Upper lobe of left lung (tissue), 4 donors: Measurements from ENCODE around the gene EXOC3L4.

Experiments used
- EP300 ChIP-seq, 4 donors: sonication (generic); formaldehyde crosslinking; IDR thresholded peaks; one replicate each; pipeline ENCODE4 v1.5.1; 2017; ENCODE audit warnings: antibody characterized with exemption in 4 of 4, control low read depth in 2 of 4
- POLR2A ChIP-seq, 4 donors: fragments of 450-650 bp; IDR thresholded peaks; one replicate each; pipeline ENCODE4 v1.5.1; 2016 to 2017; ENCODE audit warnings: antibody characterized with exemption in 4 of 4, mild to moderate bottlenecking in 2 of 4
- POLR2AphosphoS5 ChIP-seq, 2 donors: sonication (generic); formaldehyde crosslinking; IDR thresholded peaks; one replicate each; pipeline ENCODE4 v1.5.1; 2017; ENCODE audit warnings: antibody characterized with exemption in 2 of 2
- TF ChIP-seq, protein P1 (sequence below), 6 experiments: fragments of 450-650 bp in 4 of 6; fragments of 200-600 bp in 2 of 6; sonication (generic) in 2 of 6; IDR thresholded peaks; one replicate each; pipeline ENCODE4 v1.5.1; 2016 to 2019; ENCODE audit warnings: antibody characterized with exemption in 6 of 6

DNA sequence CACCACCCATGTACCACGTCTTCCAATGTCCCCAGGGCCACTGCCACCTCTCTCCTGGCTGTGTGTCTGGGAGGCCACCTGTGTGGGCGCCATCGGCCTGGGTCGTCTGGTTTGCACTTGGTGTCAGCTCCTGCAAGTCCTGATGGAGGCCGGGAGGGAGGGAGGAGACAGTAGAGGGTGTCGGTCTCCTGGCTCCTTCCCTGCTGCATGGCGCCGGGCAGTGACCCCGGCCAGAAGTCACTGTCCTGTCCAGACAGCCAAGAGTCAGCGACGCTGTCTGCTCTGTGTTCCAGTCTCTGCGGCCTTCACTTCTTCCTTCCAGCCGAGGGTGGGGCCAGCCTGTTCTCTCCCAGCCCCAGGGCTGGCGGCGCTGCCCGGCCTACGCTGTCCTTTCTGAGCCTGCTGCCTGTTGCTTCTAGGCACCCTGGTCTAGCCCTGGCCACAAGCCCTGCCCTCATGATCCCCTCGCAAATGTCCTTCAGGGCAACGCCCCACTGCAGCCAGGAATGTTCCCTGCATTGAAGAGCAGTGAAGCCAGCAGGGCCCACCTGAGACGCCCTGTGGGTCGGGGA lies 23.5 kb upstream of the EXOC3L4 start:
- TF ChIP-seq POLR2AphosphoS5 (IDR thresholded peaks at IDR 0.05) (no peak), EP300 (IDR thresholded peaks at IDR 0.05) (no peak), POLR2A (IDR thresholded peaks at IDR 0.05) (peak in 1 of 4 donors; percentile 13)
- TF ChIP-seq, protein P1, sequence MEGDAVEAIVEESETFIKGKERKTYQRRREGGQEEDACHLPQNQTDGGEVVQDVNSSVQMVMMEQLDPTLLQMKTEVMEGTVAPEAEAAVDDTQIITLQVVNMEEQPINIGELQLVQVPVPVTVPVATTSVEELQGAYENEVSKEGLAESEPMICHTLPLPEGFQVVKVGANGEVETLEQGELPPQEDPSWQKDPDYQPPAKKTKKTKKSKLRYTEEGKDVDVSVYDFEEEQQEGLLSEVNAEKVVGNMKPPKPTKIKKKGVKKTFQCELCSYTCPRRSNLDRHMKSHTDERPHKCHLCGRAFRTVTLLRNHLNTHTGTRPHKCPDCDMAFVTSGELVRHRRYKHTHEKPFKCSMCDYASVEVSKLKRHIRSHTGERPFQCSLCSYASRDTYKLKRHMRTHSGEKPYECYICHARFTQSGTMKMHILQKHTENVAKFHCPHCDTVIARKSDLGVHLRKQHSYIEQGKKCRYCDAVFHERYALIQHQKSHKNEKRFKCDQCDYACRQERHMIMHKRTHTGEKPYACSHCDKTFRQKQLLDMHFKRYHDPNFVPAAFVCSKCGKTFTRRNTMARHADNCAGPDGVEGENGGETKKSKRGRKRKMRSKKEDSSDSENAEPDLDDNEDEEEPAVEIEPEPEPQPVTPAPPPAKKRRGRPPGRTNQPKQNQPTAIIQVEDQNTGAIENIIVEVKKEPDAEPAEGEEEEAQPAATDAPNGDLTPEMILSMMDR (IDR thresholded peaks at IDR 0.05): no peak
